MCF 10A (cell line): ENCODE measurements around the gene SLF2. TPM values are rescaled to one million over a fixed set of nuclear protein-coding genes. Genes with fewer than 3 reads are reported as not detected.

Experiments used
- BruUV-seq: library from RNA; stranded (reverse); fragments of 400-500 nt; replicated peaks from 2 replicates; lab custom pipeline; 2021; lab: Mats Ljungman, UMichigan
- CTCF ChIA-PET: fragments of 300-600 bp; sonication (Branson Sonifier 250); formaldehyde crosslinking; extraction: SDS; loops from one replicate; lab custom pipeline; 2021; ENCODE audit warnings: antibody characterized with exemption, inconsistent platforms; lab: Yijun Ruan, JAX
- POLR2A ChIA-PET: fragments of 300-600, 350-650 bp; sonication (Branson Sonifier 250); formaldehyde crosslinking; extraction: SDS; loops from one replicate; lab custom pipeline; 2020; ENCODE audit warnings: antibody characterized with exemption, inconsistent platforms; lab: Yijun Ruan, JAX
- DNase-seq: peaks from one replicate; pipeline ENCODE4 v3.0.0-alpha.2; 2018; ENCODE audit not compliant: unreplicated experiment
- H3K27ac Mint-ChIP-seq: one replicate; pipeline ENCODE4 v1.8.0; 2022; ENCODE audit warnings: mild to moderate bottlenecking, low read depth, mixed read lengths; ENCODE audit not compliant: unreplicated experiment
- H3K27me3 Mint-ChIP-seq: one replicate; pipeline ENCODE4 v1.8.0; 2022; ENCODE audit warnings: mixed read lengths; ENCODE audit not compliant: insufficient read depth, unreplicated experiment
- H3K36me3 Mint-ChIP-seq: one replicate; pipeline ENCODE4 v1.8.0; 2022; ENCODE audit warnings: mild to moderate bottlenecking, moderate library complexity, mixed read lengths; ENCODE audit not compliant: insufficient read depth, unreplicated experiment
- H3K4me1 Mint-ChIP-seq: one replicate; pipeline ENCODE4 v1.8.0; 2022; ENCODE audit warnings: mixed read lengths; ENCODE audit not compliant: insufficient read depth, unreplicated experiment
- H3K4me3 Mint-ChIP-seq: one replicate; pipeline ENCODE4 v1.8.0; 2022; ENCODE audit warnings: mild to moderate bottlenecking, moderate library complexity, mixed read lengths; ENCODE audit not compliant: unreplicated experiment
- H3K9me3 Mint-ChIP-seq: one replicate; pipeline ENCODE4 v1.8.0; 2022; ENCODE audit warnings: mixed read lengths; ENCODE audit not compliant: unreplicated experiment
- intact Hi-C: fragments of 100-400 bp; cut with micrococcal nuclease; formaldehyde crosslinking; loops from 2 replicates; pipeline ENCODE4 v1.14.1; 2022
- total RNA-seq: library from RNA; stranded (reverse); gene quantifications from 2 replicates; pipeline ENCODE4 v1.2.3, GENCODE V29; 2022
- TF ChIP-seq, protein P1 (sequence below): fragments of 200-600 bp; IDR thresholded peaks from one replicate; pipeline ENCODE4 v1.8.0; 2022; ENCODE audit warnings: antibody characterized with exemption, mild to moderate bottlenecking; ENCODE audit not compliant: unreplicated experiment

Gene SLF2
- total RNA-seq, 1 experiment from 2014 or later = 27.0 TPM

DNA sequence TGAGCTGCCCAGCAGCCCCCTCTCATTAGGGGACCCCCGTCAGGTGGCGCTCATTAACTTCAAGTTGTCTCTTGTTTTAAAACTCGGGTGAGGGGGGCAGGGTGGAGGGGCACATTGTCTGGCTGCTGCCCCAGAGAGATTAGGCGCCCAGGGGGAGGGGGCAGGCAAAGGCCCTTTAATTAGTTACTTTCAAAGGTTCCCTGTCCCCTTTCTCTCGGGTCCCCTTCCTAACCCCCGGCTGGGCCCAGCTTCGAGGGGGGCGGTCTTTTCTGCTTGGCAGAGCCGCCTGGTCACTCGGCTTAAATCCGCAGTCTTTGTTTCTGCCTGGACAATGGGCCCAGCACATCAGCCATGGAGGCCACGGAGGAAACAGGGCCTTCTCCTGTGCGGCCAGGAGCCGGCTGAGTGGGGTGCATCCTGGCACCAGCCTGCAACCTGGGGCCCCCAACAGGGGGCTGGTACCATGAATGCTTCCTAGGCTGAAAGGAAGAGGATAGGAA lies 38.9 kb upstream of the SLF2 start:
- H3K4me3 Mint-ChIP-seq = no peak overlapping the region
- BruUV-seq = no TSS peak
- CTCF ChIA-PET = interaction anchor here (0.6 to 1.2 kb wide), 2 partner anchors 130 to 345 kb away, joined by 3 read pairs; no protein-coding TSS in a partner anchor
- intact Hi-C loops = loop anchor here (10.0 kb wide), 1 partner anchor 339 kb away; the partner anchor contains the start of gene HIF1AN
- POLR2A ChIA-PET = no interaction called here
- no peaks in the 10 kb centered on the region for H3K36me3 Mint-ChIP-seq
- TF ChIP-seq, protein P1, sequence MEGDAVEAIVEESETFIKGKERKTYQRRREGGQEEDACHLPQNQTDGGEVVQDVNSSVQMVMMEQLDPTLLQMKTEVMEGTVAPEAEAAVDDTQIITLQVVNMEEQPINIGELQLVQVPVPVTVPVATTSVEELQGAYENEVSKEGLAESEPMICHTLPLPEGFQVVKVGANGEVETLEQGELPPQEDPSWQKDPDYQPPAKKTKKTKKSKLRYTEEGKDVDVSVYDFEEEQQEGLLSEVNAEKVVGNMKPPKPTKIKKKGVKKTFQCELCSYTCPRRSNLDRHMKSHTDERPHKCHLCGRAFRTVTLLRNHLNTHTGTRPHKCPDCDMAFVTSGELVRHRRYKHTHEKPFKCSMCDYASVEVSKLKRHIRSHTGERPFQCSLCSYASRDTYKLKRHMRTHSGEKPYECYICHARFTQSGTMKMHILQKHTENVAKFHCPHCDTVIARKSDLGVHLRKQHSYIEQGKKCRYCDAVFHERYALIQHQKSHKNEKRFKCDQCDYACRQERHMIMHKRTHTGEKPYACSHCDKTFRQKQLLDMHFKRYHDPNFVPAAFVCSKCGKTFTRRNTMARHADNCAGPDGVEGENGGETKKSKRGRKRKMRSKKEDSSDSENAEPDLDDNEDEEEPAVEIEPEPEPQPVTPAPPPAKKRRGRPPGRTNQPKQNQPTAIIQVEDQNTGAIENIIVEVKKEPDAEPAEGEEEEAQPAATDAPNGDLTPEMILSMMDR = no peak
- H3K9me3 Mint-ChIP-seq = no peaks in the 10 kb centered on the region
- H3K4me1 Mint-ChIP-seq = peaks cover 7% of the 10 kb centered on the region
- DNase-seq = no peak
- H3K27me3 Mint-ChIP-seq = no peaks in the 10 kb centered on the region
- no peak overlapping the region for H3K27ac Mint-ChIP-seq

DNA sequence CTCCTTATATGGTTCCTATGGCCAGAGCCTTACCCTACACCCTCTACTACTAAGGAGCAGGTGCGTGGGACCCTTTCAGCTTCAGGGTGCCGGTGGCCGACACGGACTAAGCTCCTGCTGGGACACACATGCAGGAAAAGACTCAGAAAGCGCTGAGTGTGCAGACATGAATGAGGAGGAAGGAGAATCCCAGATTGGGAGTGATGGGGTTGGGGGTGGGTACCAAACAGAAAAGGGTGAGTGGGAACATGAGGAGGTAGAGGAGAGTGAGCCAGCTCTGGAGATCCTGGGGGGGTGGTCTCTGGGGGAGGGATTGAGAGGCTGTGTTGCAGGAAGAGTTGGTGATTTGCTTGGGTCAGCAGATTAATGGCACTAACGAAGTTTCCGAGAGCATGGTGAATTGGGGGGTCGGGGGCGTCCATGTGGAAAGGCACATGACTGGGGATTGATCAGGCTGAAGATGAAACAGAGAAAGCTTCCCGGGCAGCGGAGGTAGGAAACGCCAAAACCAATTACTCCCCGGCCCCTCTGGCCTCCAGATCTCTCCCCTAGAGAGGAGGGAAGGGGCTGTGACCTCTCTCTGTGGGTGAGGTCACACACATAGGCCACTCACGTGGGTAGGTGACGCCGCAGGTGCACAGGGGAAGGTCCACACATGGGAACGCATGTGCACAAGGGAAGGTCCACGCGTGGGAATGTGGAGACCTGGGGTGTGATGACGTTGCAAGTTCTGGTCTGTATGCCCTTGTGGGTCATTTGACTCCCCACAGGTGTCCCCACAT lies 37.9 kb upstream of the SLF2 start:
- Mint-ChIP-seq H3K27me3 (no peaks in the 10 kb centered on the region), H3K36me3 (no peaks in the 10 kb centered on the region), H3K4me1 (peaks cover 7% of the 10 kb centered on the region), H3K27ac (no peak overlapping the region), H3K4me3 (no peak overlapping the region), H3K9me3 (no peaks in the 10 kb centered on the region)
- DNase-seq = no peak
- TF ChIP-seq, protein P1 = no peak
- ChIA-PET POLR2A (interaction anchor here (0.6 to 0.7 kb wide), 2 partner anchors 214 to 246 kb away, joined by 3 read pairs; no protein-coding TSS in a partner anchor), CTCF (interaction anchor here (0.7 to 1.2 kb wide), 2 partner anchors 131 to 182 kb away, joined by 3 read pairs; no protein-coding TSS in a partner anchor)
- no TSS peak for BruUV-seq
- intact Hi-C loops = loop anchor here (5.0 to 10.0 kb wide), 2 partner anchors 133 to 340 kb away; partner anchors contain the start of gene HIF1AN

DNA sequence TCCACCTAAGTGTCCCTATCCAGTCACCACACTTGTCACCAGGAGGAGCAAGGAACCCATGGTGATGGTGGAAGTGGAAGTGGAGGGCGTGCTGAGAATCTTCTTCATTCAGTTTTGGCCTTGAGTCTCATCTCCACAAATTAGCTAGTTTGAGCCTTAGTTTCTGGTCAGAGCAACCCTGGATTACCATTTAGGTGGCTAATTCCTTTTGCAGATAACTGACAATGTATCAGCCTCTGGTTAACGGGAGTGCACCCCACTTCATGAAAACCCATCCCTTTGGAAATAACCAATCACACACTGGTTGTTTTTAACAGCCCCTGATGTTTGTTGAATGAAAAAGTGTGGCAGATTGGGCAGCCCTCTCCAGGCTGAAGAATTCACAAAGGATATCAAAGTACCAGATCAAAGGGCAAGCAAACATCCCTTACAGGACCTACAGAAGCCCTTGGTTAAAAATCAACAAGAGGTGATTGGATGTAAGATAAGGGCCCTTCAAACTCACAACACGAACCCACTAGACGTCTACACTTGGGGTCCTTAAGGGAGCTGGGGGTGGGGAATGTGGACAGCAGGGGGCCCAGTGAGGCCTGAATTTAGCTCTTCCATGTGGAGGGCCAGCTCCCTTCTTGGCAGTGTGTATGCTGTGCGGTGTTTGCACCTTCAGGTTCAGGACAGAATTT lies 37.1 kb upstream of the SLF2 start:
- intact Hi-C loops = loop anchor here (5.0 to 10.0 kb wide), 2 partner anchors 133 to 341 kb away; partner anchors contain the start of gene HIF1AN
- no peaks in the 10 kb centered on the region for H3K36me3 Mint-ChIP-seq
- H3K27me3 Mint-ChIP-seq = no peaks in the 10 kb centered on the region
- H3K4me1 Mint-ChIP-seq = peaks cover 7% of the 10 kb centered on the region
- no peaks in the 10 kb centered on the region for H3K9me3 Mint-ChIP-seq
- TF ChIP-seq, protein P1 = no peak
- ChIA-PET POLR2A (no interaction called here), CTCF (interaction anchor here (0.6 to 4.7 kb wide), 3 partner anchors 170 to 443 kb away, joined by 4 to 40 read pairs (median 5); no protein-coding TSS in a partner anchor)
- no TSS peak for BruUV-seq
- DNase-seq = no peak
- no peak overlapping the region for H3K27ac Mint-ChIP-seq
- no peak overlapping the region for H3K4me3 Mint-ChIP-seq
